ENCODE data around the gene SKIL.
A peak's percentile ranks its signal among the peaks of the same experiment; 100 is the strongest.

Gene SKIL

DNA sequence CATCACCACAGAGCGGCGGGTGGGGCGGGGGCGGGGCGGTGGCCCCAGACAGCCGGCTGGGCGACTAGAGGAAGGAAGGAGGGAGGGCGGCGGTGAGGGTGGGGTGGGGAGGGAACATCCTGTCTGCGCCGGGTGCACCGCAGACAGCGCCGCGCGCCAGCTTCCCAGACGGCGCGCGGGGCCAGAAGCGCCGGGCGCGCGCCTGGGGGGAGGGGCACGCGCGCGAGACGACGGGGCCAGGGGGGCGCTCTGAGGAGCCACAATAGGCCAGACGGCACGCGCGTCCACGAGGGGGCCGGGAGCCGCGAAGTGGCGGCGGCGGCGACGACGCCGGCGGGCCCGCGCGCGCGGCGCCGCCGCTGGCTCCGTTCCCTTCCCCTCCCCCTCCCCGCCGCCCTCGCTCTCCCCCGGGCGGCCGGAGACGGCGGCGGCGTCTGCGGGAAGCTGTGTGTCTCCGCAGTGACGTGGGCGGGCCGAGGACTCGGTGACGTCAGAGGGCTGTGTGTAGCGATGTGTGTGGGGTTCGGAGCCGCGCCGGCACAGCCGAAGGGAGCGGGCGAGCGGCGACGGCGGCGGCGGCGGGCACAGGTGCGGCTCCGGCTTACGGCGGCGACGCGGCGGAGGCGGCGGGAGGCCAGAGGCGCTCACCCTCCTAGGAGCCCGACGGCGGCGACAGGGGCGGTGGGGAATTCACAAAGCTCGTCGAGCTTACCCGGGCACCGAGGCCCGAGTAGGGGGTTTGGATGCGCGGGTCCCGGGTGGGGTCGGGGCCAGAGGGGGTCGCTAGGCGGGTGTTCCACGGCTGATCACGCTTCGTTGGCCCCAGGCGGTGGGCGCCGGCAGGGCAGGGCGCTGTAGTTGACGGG, at the start of gene SKIL:
TSS of gene SKIL (plus strand) at position 540 of the 866 bp plus-strand sequence. CDS start 2,617 bp downstream, outside the sequence.
- peaks cover 7% of the 10 kb centered on the region for H4K20me1 ChIP-seq (ENCODE audit: insufficient read depth, low read length, poor library complexity, severe bottlenecking)
- peak within 1 kb of the TSS; percentile 90 for H3K4me3 ChIP-seq (ENCODE audit: low read length, poor library complexity, severe bottlenecking)
- no peaks in the 10 kb centered on the region for H3K27me3 ChIP-seq (ENCODE audit: insufficient read depth, low read length, poor library complexity, severe bottlenecking)
- no peaks in the 10 kb centered on the region for H3K9me2 ChIP-seq (replicated peaks; ENCODE audit: low read depth, low read length)
- H3K4me1 ChIP-seq (ENCODE audit: insufficient read depth, low read length, poor library complexity, severe bottlenecking), result peaks cover 47% of the 10 kb centered on the region
- peak within 1 kb of the TSS; percentile 88 for H3K9ac ChIP-seq (ENCODE audit: low read depth, low read length, poor library complexity, severe bottlenecking)
- no peaks in the 10 kb centered on the region for H3K9me3 ChIP-seq (ENCODE audit: insufficient read depth, low read depth, low read length)
- peak within 1 kb of the TSS; percentile 76 for H3K4me2 ChIP-seq (ENCODE audit: low read depth, low read length, poor library complexity, severe bottlenecking)
- H3K79me2 ChIP-seq (ENCODE audit: insufficient read depth, low read length), result peaks cover 35% of the 10 kb centered on the region
- no peaks in the 10 kb centered on the region for H3K36me3 ChIP-seq (ENCODE audit: insufficient read depth, low read length)
- TF ChIP-seq, protein P1, sequence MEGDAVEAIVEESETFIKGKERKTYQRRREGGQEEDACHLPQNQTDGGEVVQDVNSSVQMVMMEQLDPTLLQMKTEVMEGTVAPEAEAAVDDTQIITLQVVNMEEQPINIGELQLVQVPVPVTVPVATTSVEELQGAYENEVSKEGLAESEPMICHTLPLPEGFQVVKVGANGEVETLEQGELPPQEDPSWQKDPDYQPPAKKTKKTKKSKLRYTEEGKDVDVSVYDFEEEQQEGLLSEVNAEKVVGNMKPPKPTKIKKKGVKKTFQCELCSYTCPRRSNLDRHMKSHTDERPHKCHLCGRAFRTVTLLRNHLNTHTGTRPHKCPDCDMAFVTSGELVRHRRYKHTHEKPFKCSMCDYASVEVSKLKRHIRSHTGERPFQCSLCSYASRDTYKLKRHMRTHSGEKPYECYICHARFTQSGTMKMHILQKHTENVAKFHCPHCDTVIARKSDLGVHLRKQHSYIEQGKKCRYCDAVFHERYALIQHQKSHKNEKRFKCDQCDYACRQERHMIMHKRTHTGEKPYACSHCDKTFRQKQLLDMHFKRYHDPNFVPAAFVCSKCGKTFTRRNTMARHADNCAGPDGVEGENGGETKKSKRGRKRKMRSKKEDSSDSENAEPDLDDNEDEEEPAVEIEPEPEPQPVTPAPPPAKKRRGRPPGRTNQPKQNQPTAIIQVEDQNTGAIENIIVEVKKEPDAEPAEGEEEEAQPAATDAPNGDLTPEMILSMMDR (conservative IDR thresholded peaks at IDR 0.05; ENCODE audit: low read length), result no peak
- TF ChIP-seq EZH2phosphoT487 (IDR thresholded peaks at IDR 0.05; ENCODE audit: borderline replicate concordance), result no peak
- H2AFZ ChIP-seq (ENCODE audit: low read length), result peak within 1 kb of the TSS; percentile 83
- H3F3A ChIP-seq (ENCODE audit: low read depth), result 0 out of 2 replicates have a peak, but pooled peaks cover 8% of the 10 kb centered on the region

- no peaks in the 10 kb centered on the region for H3K9me2 ChIP-seq (replicated peaks; ENCODE audit: low read depth, low read length)
- no peaks in the 10 kb centered on the region for H3F3A ChIP-seq (ENCODE audit: low read depth)
- H3K36me3 ChIP-seq (ENCODE audit: insufficient read depth, low read length), result no peaks in the 10 kb centered on the region
- no peaks in the 10 kb centered on the region for H3K4me1 ChIP-seq (ENCODE audit: insufficient read depth, low read length, poor library complexity, severe bottlenecking)
- H4K20me1 ChIP-seq (ENCODE audit: insufficient read depth, low read length, poor library complexity, severe bottlenecking), result no peaks in the 10 kb centered on the region
- no peak overlapping the region for H3K9ac ChIP-seq (ENCODE audit: low read depth, low read length, poor library complexity, severe bottlenecking)
- H3K4me3 ChIP-seq (ENCODE audit: low read length, poor library complexity, severe bottlenecking), result no peak overlapping the region
- H3K4me2 ChIP-seq (ENCODE audit: low read depth, low read length, poor library complexity, severe bottlenecking), result no peak overlapping the region
- H3K79me2 ChIP-seq (ENCODE audit: insufficient read depth, low read length), result no peaks in the 10 kb centered on the region
- no peak overlapping the region for H2AFZ ChIP-seq (ENCODE audit: low read length)
- no peaks in the 10 kb centered on the region for H3K27me3 ChIP-seq (ENCODE audit: insufficient read depth, low read length, poor library complexity, severe bottlenecking)
- TF ChIP-seq, protein P1 (conservative IDR thresholded peaks at IDR 0.05; ENCODE audit: low read length), result no peak
- no peak for TF ChIP-seq EZH2phosphoT487 (IDR thresholded peaks at IDR 0.05; ENCODE audit: borderline replicate concordance)
- no peaks in the 10 kb centered on the region for H3K9me3 ChIP-seq (ENCODE audit: insufficient read depth, low read depth, low read length)
Observed at GRCh38 chr3:170309046-170309445, 48.5 kb upstream of the SKIL start.

- no peak overlapping the region for H2AFZ ChIP-seq (ENCODE audit: low read length)
- H4K20me1 ChIP-seq (ENCODE audit: insufficient read depth, low read length, poor library complexity, severe bottlenecking), result no peaks in the 10 kb centered on the region
- H3K4me3 ChIP-seq (ENCODE audit: low read length, poor library complexity, severe bottlenecking), result no peak overlapping the region
- H3K9me2 ChIP-seq (replicated peaks; ENCODE audit: low read depth, low read length), result no peaks in the 10 kb centered on the region
- no peaks in the 10 kb centered on the region for H3K36me3 ChIP-seq (ENCODE audit: insufficient read depth, low read length)
- H3K9ac ChIP-seq (ENCODE audit: low read depth, low read length, poor library complexity, severe bottlenecking), result no peak overlapping the region
- no peak overlapping the region for H3K4me2 ChIP-seq (ENCODE audit: low read depth, low read length, poor library complexity, severe bottlenecking)
- TF ChIP-seq, protein P1 (conservative IDR thresholded peaks at IDR 0.05; ENCODE audit: low read length), result no peak
- TF ChIP-seq EZH2phosphoT487 (IDR thresholded peaks at IDR 0.05; ENCODE audit: borderline replicate concordance), result no peak
- H3K9me3 ChIP-seq (ENCODE audit: insufficient read depth, low read depth, low read length), result no peaks in the 10 kb centered on the region
- no peaks in the 10 kb centered on the region for H3K79me2 ChIP-seq (ENCODE audit: insufficient read depth, low read length)
- H3F3A ChIP-seq (ENCODE audit: low read depth), result no peaks in the 10 kb centered on the region
- peaks cover 5% of the 10 kb centered on the region for H3K4me1 ChIP-seq (ENCODE audit: insufficient read depth, low read length, poor library complexity, severe bottlenecking)
- no peaks in the 10 kb centered on the region for H3K27me3 ChIP-seq (ENCODE audit: insufficient read depth, low read length, poor library complexity, severe bottlenecking)
Observed at GRCh38 chr3:170317954-170318353, 39.6 kb upstream of the SKIL start.

Data from Loucy (cell line).